Stimulated activated CD8-positive, alpha-beta memory T cell treated with anti-CD3 and anti-CD28 coated beads, Interleukin-15, amount 100 ng/mL, for 1 hour (primary cell): ENCODE measurements around the gene KCNK16.
"Not testable (repeated sequence)": the region's sequence is repeated elsewhere in the genome, so short reads cannot be mapped to it uniquely, and the experiment has no call there.

Experiments
- DNase-seq: peaks from one replicate; pipeline ENCODE4 v3.0.0-alpha.2; 2020; ENCODE audit warnings: low read depth

Gene KCNK16

GRCh38 chr6:39309942-39310531 lies 12.5 kb downstream of the KCNK16 start:
- DNase-seq: no peak

- no peak for DNase-seq
Measured at GRCh38 chr6:39307462-39307861, 15.0 kb downstream of the KCNK16 start.

GRCh38 chr6:39304951-39305350 lies 17.6 kb downstream of the KCNK16 start:
- no peak for DNase-seq

- DNase-seq: no peak
Measured at GRCh38 chr6:39303425-39304153, 18.9 kb downstream of the KCNK16 start.

- peak; percentile 78 for DNase-seq
Measured at GRCh38 chr6:39302669-39303424, 19.7 kb downstream of the KCNK16 start.

GRCh38 chr6:39302011-39302410 lies 20.5 kb downstream of the KCNK16 start:
- DNase-seq: no peak

GRCh38 chr6:39301606-39302005 lies 20.9 kb downstream of the KCNK16 start:
- DNase-seq: no peak

GRCh38 chr6:39300739-39301138 lies 21.8 kb downstream of the KCNK16 start:
- DNase-seq: no peak

GRCh38 chr6:39298061-39298460 lies 24.4 kb downstream of the KCNK16 start:
- no peak for DNase-seq

- DNase-seq: no peak
Measured at GRCh38 chr6:39296745-39297640, 25.5 kb downstream of the KCNK16 start.

GRCh38 chr6:39295611-39296011 lies 26.9 kb downstream of the KCNK16 start:
- no peak for DNase-seq

GRCh38 chr6:39294899-39295298 lies 27.6 kb downstream of the KCNK16 start:
- no peak for DNase-seq

- no peak for DNase-seq
Measured at GRCh38 chr6:39294133-39294532, 28.4 kb downstream of the KCNK16 start.

GRCh38 chr6:39292637-39293036 lies 29.9 kb downstream of the KCNK16 start:
- no peak for DNase-seq

- DNase-seq: no peak
Measured at GRCh38 chr6:39289490-39289889, 33.0 kb downstream of the KCNK16 start.

- no peak for DNase-seq
Measured at GRCh38 chr6:39287601-39288000, 34.9 kb downstream of the KCNK16 start.

- not testable (repeated sequence) for DNase-seq
Measured at GRCh38 chr6:39286596-39286995, 35.9 kb downstream of the KCNK16 start.

GRCh38 chr6:39282774-39283173 lies 39.7 kb downstream of the KCNK16 start:
- no peak for DNase-seq

- DNase-seq: no peak
Measured at GRCh38 chr6:39281312-39281980, 41.1 kb downstream of the KCNK16 start.

GRCh38 chr6:39280247-39280731 lies 42.2 kb downstream of the KCNK16 start:
- no peak for DNase-seq

- DNase-seq: no peak
Measured at GRCh38 chr6:39279539-39279938, 43.0 kb downstream of the KCNK16 start.
